Measurements from ENCODE around the gene PTGR2.

The PTGR2 gene

GRCh38 chr14:73851567-73852382 lies at the start of gene PTGR2:
PTGR2 (plus strand) TSS chr14:73851831; CDS start chr14:73858863, 7,032 bp downstream.
- DNase-seq = peak; percentile 87 to 88
- TF ChIP-seq POLR2A (IDR thresholded peaks at IDR 0.05; ENCODE audit: low read length) (peak; percentile 57), GATA1 (IDR thresholded peaks at IDR 0.05; ENCODE audit: low read depth, low read length) (no peak)

GRCh38 chr14:73802431-73803188 lies 49.0 kb upstream of the PTGR2 start:
- TF ChIP-seq POLR2A (IDR thresholded peaks at IDR 0.05; ENCODE audit: low read length) = no peak
- TF ChIP-seq GATA1 (IDR thresholded peaks at IDR 0.05; ENCODE audit: low read depth, low read length) = no peak
- peak in 1 of 2 experiments; percentile 16 for DNase-seq

GRCh38 chr14:73804636-73805035 lies 47.0 kb upstream of the PTGR2 start:
- TF ChIP-seq POLR2A (IDR thresholded peaks at IDR 0.05; ENCODE audit: low read length) = no peak
- no peak for TF ChIP-seq GATA1 (IDR thresholded peaks at IDR 0.05; ENCODE audit: low read depth, low read length)
- no peak for DNase-seq

- no peak for DNase-seq
- no peak for TF ChIP-seq GATA1 (IDR thresholded peaks at IDR 0.05; ENCODE audit: low read depth, low read length)
- TF ChIP-seq POLR2A (IDR thresholded peaks at IDR 0.05; ENCODE audit: low read length) = no peak
Measured at GRCh38 chr14:73807457-73807856, 44.2 kb upstream of the PTGR2 start.

GRCh38 chr14:73809391-73809790 lies 42.2 kb upstream of the PTGR2 start:
- no peak for TF ChIP-seq GATA1 (IDR thresholded peaks at IDR 0.05; ENCODE audit: low read depth, low read length)
- TF ChIP-seq POLR2A (IDR thresholded peaks at IDR 0.05; ENCODE audit: low read length) = no peak
- no peak for DNase-seq

DNA sequence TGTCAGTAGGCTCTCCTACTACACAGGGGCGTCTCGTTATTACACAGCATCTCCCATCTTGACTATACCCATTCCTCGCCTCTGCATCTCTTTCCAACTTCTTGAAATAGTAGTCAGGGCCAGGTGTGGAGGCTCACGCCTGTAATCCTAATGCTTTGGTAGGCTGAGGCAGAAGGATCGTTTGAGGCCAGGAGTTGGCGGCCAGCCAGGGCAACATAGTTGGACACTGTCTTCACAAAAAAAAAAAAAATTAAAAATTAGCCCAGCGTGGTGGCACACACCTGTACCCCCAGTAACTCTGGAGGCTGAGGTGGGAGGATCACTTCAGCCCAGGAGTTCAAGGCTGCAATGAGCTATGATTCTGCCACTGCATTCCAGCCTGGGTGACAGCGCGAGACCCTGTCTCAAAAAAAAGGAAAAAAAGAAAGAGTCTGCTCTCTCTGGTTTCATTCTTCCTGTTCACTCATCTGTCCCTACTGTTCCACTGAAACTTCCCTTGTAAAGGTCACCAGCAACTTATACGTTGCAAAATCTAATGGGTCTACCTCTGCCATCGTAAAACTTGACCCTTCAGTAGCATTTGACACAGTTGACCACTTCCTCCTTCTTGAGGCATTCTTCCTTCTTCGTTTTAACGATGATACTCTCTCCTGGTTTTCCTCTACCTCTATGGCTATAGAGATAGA lies 41.0 kb upstream of the PTGR2 start:
- TF ChIP-seq GATA1 (IDR thresholded peaks at IDR 0.05; ENCODE audit: low read depth, low read length) = no peak
- TF ChIP-seq POLR2A (IDR thresholded peaks at IDR 0.05; ENCODE audit: low read length) = no peak
- DNase-seq = no peak

DNA sequence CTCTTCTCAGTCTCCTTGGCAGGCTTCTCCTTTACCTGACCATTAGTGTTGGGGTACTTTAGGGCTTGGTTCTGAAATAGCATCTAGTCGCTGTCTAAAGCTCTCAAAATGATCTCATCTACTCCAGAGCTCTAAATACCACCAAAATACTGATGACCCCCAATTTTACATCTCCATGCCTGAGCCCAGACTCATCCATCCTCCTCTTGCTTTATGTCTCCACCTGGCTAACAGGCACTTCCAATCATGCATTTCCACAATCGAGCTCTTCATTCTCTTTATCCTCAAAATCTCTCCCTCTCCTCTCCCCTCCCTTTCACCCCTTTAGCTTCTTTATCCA lies 40.5 kb upstream of the PTGR2 start:
- TF ChIP-seq POLR2A (IDR thresholded peaks at IDR 0.05; ENCODE audit: low read length) = no peak
- no peak for TF ChIP-seq GATA1 (IDR thresholded peaks at IDR 0.05; ENCODE audit: low read depth, low read length)
- DNase-seq = no peak

GRCh38 chr14:73814153-73814552 lies 37.5 kb upstream of the PTGR2 start:
- TF ChIP-seq GATA1 (IDR thresholded peaks at IDR 0.05; ENCODE audit: low read depth, low read length) (no peak), POLR2A (IDR thresholded peaks at IDR 0.05; ENCODE audit: low read length) (no peak)

GRCh38 chr14:73815849-73816248 lies 35.8 kb upstream of the PTGR2 start:
- DNase-seq = no peak
- TF ChIP-seq GATA1 (IDR thresholded peaks at IDR 0.05; ENCODE audit: low read depth, low read length) (no peak), POLR2A (IDR thresholded peaks at IDR 0.05; ENCODE audit: low read length) (no peak)

More at GRCh38 chr14:73814153-73814552, 37.5 kb upstream of the PTGR2 start:
- DNase-seq = no peak

GRCh38 chr14:73816393-73816816 lies 35.2 kb upstream of the PTGR2 start:
- DNase-seq = no peak
- TF ChIP-seq POLR2A (IDR thresholded peaks at IDR 0.05; ENCODE audit: low read length) (no peak), GATA1 (IDR thresholded peaks at IDR 0.05; ENCODE audit: low read depth, low read length) (no peak)

GRCh38 chr14:73817020-73817655 lies 34.5 kb upstream of the PTGR2 start:
- DNase-seq = peak; percentile 61 to 69
- TF ChIP-seq POLR2A (IDR thresholded peaks at IDR 0.05; ENCODE audit: low read length) (no peak), GATA1 (IDR thresholded peaks at IDR 0.05; ENCODE audit: low read depth, low read length) (no peak)

DNA sequence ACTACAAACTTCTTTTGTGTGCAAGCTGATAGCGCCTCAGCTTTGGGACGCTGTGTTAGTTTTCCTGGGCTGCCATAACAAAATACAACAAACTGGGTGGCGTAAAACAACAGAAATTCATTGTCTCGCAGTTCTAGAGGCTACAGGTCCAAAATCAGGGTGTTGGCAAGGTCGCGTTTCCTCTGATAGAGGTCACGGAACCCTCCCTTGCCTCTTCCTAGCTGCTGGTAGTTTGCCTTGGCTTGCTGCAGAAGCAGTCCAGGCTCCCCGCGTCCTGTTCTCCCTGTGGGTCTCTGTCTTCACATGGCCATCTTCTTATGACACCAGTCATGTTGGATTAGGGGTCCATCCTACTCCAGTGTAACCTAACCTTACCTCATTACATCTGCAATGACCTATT lies 32.8 kb upstream of the PTGR2 start:
- no peak for DNase-seq
- no peak for TF ChIP-seq GATA1 (IDR thresholded peaks at IDR 0.05; ENCODE audit: low read depth, low read length)
- TF ChIP-seq POLR2A (IDR thresholded peaks at IDR 0.05; ENCODE audit: low read length) = no peak

DNA sequence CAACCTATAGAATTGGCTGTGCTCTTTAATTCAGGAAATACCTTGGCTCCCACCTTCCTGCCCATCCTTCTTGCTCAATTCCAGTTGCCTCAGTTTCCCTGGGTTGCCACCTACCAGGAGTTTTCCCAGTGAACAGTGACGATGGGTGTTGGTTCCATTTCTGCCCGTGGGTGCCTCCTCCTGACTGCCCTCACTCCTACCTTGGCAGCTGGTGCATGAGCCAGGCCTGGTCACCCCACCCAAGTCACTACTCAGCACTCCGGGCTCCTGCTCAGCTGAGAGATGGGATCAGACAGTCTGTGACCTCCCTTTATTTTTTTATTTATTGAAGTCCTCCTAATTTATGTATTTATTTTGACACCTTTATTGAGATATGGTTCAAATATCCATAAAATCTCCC lies 31.0 kb upstream of the PTGR2 start:
- no peak for DNase-seq

More for the DNA sequence above, 31.0 kb upstream of the PTGR2 start:
- TF ChIP-seq GATA1 (IDR thresholded peaks at IDR 0.05; ENCODE audit: low read depth, low read length) (no peak), POLR2A (IDR thresholded peaks at IDR 0.05; ENCODE audit: low read length) (no peak)
